ENCODE results near the gene SMKR1.

The SMKR1 gene

DNA sequence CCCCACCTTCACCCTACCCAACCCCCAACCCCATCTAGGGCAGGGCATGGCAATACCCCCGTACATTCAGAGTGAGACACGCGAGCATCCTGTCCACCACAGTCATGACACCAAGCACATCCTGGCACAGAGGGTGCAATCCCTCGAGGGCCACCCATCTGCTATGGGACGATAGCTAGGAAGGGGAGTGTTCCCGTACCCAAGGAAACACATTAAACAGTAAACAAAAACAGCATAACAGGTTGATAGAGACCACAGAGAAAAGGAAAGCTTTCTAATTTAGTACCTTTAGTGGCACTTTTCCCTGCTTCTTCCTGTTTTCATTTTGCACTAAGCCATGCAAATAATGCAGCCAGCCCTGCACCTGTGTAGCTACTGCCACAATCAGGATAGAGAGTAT is 2.3 kb upstream of the SMKR1 start:
- Histone ChIP-seq H3K9me3 (ENCODE audit: severe bottlenecking) (no peaks in the 10 kb centered on the region), H3K27ac (no peak overlapping the region), H3K4me3 (ENCODE audit: low read depth, low read length) (no peak overlapping the region), H3K27me3 (ENCODE audit: insufficient read depth, low read depth, severe bottlenecking) (no peaks in the 10 kb centered on the region), H3K36me3 (no peaks in the 10 kb centered on the region)
- TF ChIP-seq, protein P1, sequence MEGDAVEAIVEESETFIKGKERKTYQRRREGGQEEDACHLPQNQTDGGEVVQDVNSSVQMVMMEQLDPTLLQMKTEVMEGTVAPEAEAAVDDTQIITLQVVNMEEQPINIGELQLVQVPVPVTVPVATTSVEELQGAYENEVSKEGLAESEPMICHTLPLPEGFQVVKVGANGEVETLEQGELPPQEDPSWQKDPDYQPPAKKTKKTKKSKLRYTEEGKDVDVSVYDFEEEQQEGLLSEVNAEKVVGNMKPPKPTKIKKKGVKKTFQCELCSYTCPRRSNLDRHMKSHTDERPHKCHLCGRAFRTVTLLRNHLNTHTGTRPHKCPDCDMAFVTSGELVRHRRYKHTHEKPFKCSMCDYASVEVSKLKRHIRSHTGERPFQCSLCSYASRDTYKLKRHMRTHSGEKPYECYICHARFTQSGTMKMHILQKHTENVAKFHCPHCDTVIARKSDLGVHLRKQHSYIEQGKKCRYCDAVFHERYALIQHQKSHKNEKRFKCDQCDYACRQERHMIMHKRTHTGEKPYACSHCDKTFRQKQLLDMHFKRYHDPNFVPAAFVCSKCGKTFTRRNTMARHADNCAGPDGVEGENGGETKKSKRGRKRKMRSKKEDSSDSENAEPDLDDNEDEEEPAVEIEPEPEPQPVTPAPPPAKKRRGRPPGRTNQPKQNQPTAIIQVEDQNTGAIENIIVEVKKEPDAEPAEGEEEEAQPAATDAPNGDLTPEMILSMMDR (IDR thresholded peaks at IDR 0.05; ENCODE audit: low read depth, low read length): no peak
- no peak for DNase-seq

DNA sequence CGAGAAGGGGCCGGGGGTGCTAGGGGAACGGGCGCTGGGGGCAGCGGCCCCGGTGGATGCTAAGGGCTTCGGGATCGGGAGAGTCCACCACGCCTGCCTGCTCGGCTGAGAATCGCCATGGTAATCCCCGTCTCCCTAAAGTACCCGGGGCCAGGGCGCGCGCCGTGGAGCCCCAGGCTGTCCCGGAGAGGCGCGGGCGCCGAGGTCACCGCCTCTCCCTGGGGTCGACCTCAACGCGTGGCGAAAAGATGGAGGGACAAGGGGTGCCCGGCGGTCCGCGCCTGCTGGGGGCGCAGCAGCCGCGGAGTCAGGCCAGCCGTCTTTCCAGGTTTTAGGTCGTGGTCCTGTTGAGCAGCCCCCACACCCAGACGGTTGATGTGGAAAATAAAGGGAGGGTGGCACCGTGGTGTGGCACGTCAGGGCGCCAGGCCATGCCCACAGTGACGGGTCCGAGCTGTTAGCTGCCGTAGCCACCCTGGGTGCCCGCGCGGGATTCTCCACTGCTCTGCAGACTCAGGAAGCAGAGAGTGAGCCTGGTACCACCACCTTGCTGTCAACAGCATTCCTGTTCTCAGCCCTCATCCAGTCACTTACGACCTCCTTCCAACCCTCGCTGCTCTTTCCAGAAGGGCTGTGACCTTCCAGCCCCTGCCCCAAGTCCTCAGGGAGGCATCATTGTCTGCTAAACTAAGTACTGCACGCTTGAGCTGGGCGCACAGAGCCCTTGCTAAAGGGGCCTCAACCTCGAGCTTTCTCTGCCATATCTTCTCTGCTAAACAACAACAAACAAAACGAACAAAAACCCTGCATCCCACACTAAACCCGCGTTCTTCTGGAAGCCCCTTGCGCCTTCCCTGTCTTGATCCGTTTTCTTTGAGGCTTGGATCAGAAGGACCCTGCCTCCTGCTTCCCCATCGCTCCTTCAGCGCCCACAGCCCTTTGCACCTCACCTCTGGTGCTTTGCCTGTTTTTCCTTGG is 666 bp downstream of the SMKR1 start:
- DNase-seq: no peak
- no peaks in the 10 kb centered on the region for H3K9me3 ChIP-seq (ENCODE audit: severe bottlenecking)
- H3K27me3 ChIP-seq (ENCODE audit: insufficient read depth, low read depth, severe bottlenecking): no peaks in the 10 kb centered on the region
- TF ChIP-seq, protein P1 (IDR thresholded peaks at IDR 0.05; ENCODE audit: low read depth, low read length): peak; percentile 35; the same call in 1 of the 2 replicates
- H3K27ac ChIP-seq: no peak overlapping the region
- no peaks in the 10 kb centered on the region for H3K36me3 ChIP-seq
- peak overlapping the region; percentile 70 for H3K4me3 ChIP-seq (ENCODE audit: low read depth, low read length)

DNA sequence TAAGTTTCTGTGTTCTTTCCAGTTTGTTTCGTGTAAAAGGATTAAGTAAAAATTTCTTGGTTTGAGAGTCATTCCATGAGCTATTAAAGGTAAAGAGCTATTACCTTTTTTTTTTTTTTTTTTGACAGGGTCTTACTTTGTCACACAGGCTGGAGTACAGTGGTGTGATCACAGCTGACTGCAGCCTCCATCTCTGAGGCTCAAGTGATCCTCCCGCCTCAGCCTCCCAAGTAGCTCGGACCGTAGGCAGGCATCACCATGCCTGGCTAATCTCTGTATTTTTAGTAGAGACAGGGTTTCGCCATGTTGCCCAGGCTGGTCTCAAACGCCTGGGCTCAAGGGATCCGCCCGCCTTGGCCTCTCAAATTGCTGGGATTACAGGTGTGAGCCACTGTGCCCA is 1.4 kb downstream of the SMKR1 start:
- Histone ChIP-seq H3K36me3 (no peaks in the 10 kb centered on the region), H3K4me3 (ENCODE audit: low read depth, low read length) (no peak overlapping the region), H3K9me3 (ENCODE audit: severe bottlenecking) (no peaks in the 10 kb centered on the region), H3K27ac (no peak overlapping the region), H3K27me3 (ENCODE audit: insufficient read depth, low read depth, severe bottlenecking) (no peaks in the 10 kb centered on the region)
- DNase-seq: no peak
- TF ChIP-seq, protein P1 (IDR thresholded peaks at IDR 0.05; ENCODE audit: low read depth, low read length): no peak

DNA sequence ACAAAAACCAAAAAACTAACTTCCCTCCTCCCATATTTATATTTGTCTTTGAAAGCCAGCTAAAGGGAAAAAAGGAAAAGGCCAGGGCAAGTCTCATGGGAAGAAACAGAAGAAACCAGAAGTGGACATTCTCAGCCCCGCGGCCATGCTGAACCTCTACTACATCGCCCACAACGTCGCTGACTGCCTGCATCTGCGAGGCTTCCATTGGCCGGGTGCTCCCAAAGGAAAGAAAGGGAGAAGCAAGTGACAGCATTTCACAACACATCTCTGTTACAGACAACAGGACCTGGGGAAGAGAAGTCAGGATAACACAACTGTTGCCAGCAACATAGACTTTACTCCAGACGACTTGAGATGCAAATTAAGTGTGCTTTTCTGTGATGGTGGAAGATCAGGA is 9.9 kb downstream of the SMKR1 start:
- Histone ChIP-seq H3K36me3 (no peaks in the 10 kb centered on the region), H3K27ac (no peak overlapping the region), H3K9me3 (ENCODE audit: severe bottlenecking) (no peaks in the 10 kb centered on the region), H3K4me3 (ENCODE audit: low read depth, low read length) (no peak overlapping the region), H3K27me3 (ENCODE audit: insufficient read depth, low read depth, severe bottlenecking) (no peaks in the 10 kb centered on the region)
- TF ChIP-seq, protein P1 (IDR thresholded peaks at IDR 0.05; ENCODE audit: low read depth, low read length): no peak
- no peak for DNase-seq

DNA sequence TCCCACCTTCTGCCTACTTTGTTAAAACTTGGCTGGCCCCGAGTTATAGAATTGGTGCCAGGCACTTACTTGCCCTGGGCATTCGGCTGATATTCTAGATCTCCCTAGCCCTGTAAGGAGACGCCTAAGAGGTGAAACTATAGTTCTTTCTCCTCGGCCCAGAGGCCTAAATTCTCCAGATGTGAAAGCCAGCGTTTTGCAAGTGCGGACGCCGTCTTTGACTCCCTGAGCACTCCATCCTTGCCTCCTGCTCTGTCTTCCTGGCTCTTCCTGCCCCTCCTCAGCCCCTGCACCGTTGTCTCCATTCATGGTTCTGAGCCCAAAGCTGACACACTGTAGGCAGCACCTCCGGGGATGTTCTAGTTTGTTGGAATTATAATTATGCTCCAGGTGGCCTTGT is 11.2 kb downstream of the SMKR1 start:
- DNase-seq: no peak
- H3K27ac ChIP-seq: no peak overlapping the region
- H3K9me3 ChIP-seq (ENCODE audit: severe bottlenecking): no peaks in the 10 kb centered on the region
- no peak overlapping the region for H3K4me3 ChIP-seq (ENCODE audit: low read depth, low read length)
- TF ChIP-seq, protein P1 (IDR thresholded peaks at IDR 0.05; ENCODE audit: low read depth, low read length): no peak
- no peaks in the 10 kb centered on the region for H3K27me3 ChIP-seq (ENCODE audit: insufficient read depth, low read depth, severe bottlenecking)
- no peaks in the 10 kb centered on the region for H3K36me3 ChIP-seq
